ENCODE results near the gene GNE. TPM values are rescaled to one million over a fixed set of nuclear protein-coding genes. Genes with fewer than 3 reads are reported as not detected.

GNE gene
- total and polyA plus RNA-seq, 2 donors from 2014 or later, result 10.3 to 48.1 TPM

GRCh38 chr9:36282275-36282674 is 24.0 kb upstream of the GNE start:
- Histone ChIP-seq H3K27ac (ENCODE audit: low read depth in 2 of 2, low read length in 2 of 2) (no peak overlapping the region), H3K27me3 (ENCODE audit: control insufficient read depth, insufficient read depth, low read length) (no peaks in the 10 kb centered on the region), H3K4me3 (ENCODE audit: low read length in 3 of 3) (no peak overlapping the region), H3K9me3 (ENCODE audit: control insufficient read depth in 2 of 3, insufficient read depth in 1 of 3, low read length in 3 of 3) (no peaks in the 10 kb centered on the region), H3K4me1 (ENCODE audit: control insufficient read depth in 2 of 3, insufficient read depth in 2 of 3, low read depth in 1 of 3, low read length in 3 of 3) (no peaks in the 10 kb centered on the region), H3K9ac (ENCODE audit: low read length in 3 of 3) (no peak overlapping the region), H3K36me3 (ENCODE audit: control insufficient read depth in 2 of 3, insufficient read depth in 3 of 3, low read length in 3 of 3) (no peaks in the 10 kb centered on the region)
- DNase-seq (no peak), FAIRE-seq (no peak)
- intact Hi-C loops (cut with DNase I), result no loop called here
- TF ChIP-seq, protein P1, sequence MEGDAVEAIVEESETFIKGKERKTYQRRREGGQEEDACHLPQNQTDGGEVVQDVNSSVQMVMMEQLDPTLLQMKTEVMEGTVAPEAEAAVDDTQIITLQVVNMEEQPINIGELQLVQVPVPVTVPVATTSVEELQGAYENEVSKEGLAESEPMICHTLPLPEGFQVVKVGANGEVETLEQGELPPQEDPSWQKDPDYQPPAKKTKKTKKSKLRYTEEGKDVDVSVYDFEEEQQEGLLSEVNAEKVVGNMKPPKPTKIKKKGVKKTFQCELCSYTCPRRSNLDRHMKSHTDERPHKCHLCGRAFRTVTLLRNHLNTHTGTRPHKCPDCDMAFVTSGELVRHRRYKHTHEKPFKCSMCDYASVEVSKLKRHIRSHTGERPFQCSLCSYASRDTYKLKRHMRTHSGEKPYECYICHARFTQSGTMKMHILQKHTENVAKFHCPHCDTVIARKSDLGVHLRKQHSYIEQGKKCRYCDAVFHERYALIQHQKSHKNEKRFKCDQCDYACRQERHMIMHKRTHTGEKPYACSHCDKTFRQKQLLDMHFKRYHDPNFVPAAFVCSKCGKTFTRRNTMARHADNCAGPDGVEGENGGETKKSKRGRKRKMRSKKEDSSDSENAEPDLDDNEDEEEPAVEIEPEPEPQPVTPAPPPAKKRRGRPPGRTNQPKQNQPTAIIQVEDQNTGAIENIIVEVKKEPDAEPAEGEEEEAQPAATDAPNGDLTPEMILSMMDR (IDR thresholded peaks at IDR 0.05; ENCODE audit: borderline replicate concordance, extremely low read depth, insufficient read depth), result no peak

GRCh38 chr9:36280989-36281388 is 22.7 kb upstream of the GNE start:
- Histone ChIP-seq H3K27ac (ENCODE audit: low read depth in 2 of 2, low read length in 2 of 2) (no peak overlapping the region), H3K36me3 (ENCODE audit: control insufficient read depth in 2 of 3, insufficient read depth in 3 of 3, low read length in 3 of 3) (no peaks in the 10 kb centered on the region), H3K9ac (ENCODE audit: low read length in 3 of 3) (no peak overlapping the region), H3K4me3 (ENCODE audit: low read length in 3 of 3) (no peak overlapping the region), H3K9me3 (ENCODE audit: control insufficient read depth in 2 of 3, insufficient read depth in 1 of 3, low read length in 3 of 3) (no peaks in the 10 kb centered on the region), H3K27me3 (ENCODE audit: control insufficient read depth, insufficient read depth, low read length) (no peaks in the 10 kb centered on the region), H3K4me1 (ENCODE audit: control insufficient read depth in 2 of 3, insufficient read depth in 2 of 3, low read depth in 1 of 3, low read length in 3 of 3) (no peaks in the 10 kb centered on the region)
- DNase-seq (no peak), FAIRE-seq (no peak)
- TF ChIP-seq, protein P1 (IDR thresholded peaks at IDR 0.05; ENCODE audit: borderline replicate concordance, extremely low read depth, insufficient read depth), result no peak
- intact Hi-C loops (cut with DNase I), result no loop called here

- no peaks in the 10 kb centered on the region for H3K9me3 ChIP-seq (ENCODE audit: control insufficient read depth in 2 of 3, insufficient read depth in 1 of 3, low read length in 3 of 3)
- TF ChIP-seq, protein P1 (IDR thresholded peaks at IDR 0.05; ENCODE audit: borderline replicate concordance, extremely low read depth, insufficient read depth), result no peak
- DNase-seq (no peak), FAIRE-seq (no peak)
- H3K27me3 ChIP-seq (ENCODE audit: control insufficient read depth, insufficient read depth, low read length), result no peaks in the 10 kb centered on the region
- H3K36me3 ChIP-seq (ENCODE audit: control insufficient read depth in 2 of 3, insufficient read depth in 3 of 3, low read length in 3 of 3), result no peaks in the 10 kb centered on the region
- H3K4me3 ChIP-seq (ENCODE audit: low read length in 3 of 3), result no peak overlapping the region
- no peak overlapping the region for H3K27ac ChIP-seq (ENCODE audit: low read depth in 2 of 2, low read length in 2 of 2)
- no peaks in the 10 kb centered on the region for H3K4me1 ChIP-seq (ENCODE audit: control insufficient read depth in 2 of 3, insufficient read depth in 2 of 3, low read depth in 1 of 3, low read length in 3 of 3)
- intact Hi-C loops (cut with DNase I), result no loop called here
- no peak overlapping the region for H3K9ac ChIP-seq (ENCODE audit: low read length in 3 of 3)
These were observed 20.0 kb upstream of the GNE start for GRCh38 chr9:36278243-36278642.

DNA sequence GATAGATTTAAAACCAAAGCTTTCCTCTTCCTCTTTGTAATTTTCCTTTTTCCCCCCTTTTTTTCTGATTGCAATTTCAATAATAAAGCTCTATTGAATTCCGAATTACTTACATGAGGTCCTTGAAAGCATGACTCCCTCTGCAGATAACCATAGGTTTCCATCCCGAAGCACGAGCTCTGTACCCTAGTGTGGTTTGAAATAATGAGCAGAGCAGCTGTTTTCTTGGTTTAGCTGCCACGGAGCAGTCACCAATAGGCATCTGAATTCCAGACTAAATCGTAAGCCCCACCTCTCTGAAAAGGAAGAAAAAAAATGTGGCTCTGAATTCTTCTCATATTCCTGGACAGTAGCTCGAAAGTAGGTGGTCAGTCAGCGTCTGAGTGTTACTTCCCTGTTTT is 18.5 kb upstream of the GNE start:
- H3K27ac ChIP-seq (ENCODE audit: low read depth in 2 of 2, low read length in 2 of 2), result no peak overlapping the region
- peak overlapping the region; percentile 7 to 39 (median 27) for H3K4me3 ChIP-seq (ENCODE audit: low read length in 3 of 3)
- TF ChIP-seq, protein P1 (IDR thresholded peaks at IDR 0.05; ENCODE audit: borderline replicate concordance, extremely low read depth, insufficient read depth), result no peak
- no peaks in the 10 kb centered on the region for H3K9me3 ChIP-seq (ENCODE audit: control insufficient read depth in 2 of 3, insufficient read depth in 1 of 3, low read length in 3 of 3)
- intact Hi-C loops (cut with DNase I), result no loop called here
- H3K36me3 ChIP-seq (ENCODE audit: control insufficient read depth in 2 of 3, insufficient read depth in 3 of 3, low read length in 3 of 3), result no peaks in the 10 kb centered on the region
- DNase-seq (peak in 3 of 5 donors; percentile 20 to 75 (median 59)), FAIRE-seq (no peak)
- H3K27me3 ChIP-seq (ENCODE audit: control insufficient read depth, insufficient read depth, low read length), result no peaks in the 10 kb centered on the region
- peak overlapping the region in 1 of 3 donors; percentile 23 for H3K9ac ChIP-seq (ENCODE audit: low read length in 3 of 3)
- H3K4me1 ChIP-seq (ENCODE audit: control insufficient read depth in 2 of 3, insufficient read depth in 2 of 3, low read depth in 1 of 3, low read length in 3 of 3), result no peaks in the 10 kb centered on the region

All from kidney (tissue), 14 donors.